ENCODE measurements around the gene RAB6B. TPM values are rescaled to one million over a fixed set of nuclear protein-coding genes. Genes with fewer than 3 reads are reported as not detected.

Gene RAB6B
- total RNA-seq, 6 experiments from 2014 or later = 0.09 to 0.60 (median 0.36) TPM

GRCh38 chr3:133943031-133943535 lies 47.4 kb upstream of the RAB6B start:
- no peaks in the 10 kb centered on the region for H3K36me3 ChIP-seq
- no peaks in the 10 kb centered on the region for H3K27me3 ChIP-seq
- DNase-seq (peak in 1 of 3 donors; percentile 16), ATAC-seq (no peak)
- TF ChIP-seq POLR2A (IDR thresholded peaks at IDR 0.05) (no peak), CTCF (IDR thresholded peaks at IDR 0.05) (no peak)
- H3K4me1 ChIP-seq = no peaks in the 10 kb centered on the region
- no peaks in the 10 kb centered on the region for H3K9me3 ChIP-seq
- no peak overlapping the region for H3K4me3 ChIP-seq
- intact Hi-C loops (cut with DNase I) = no loop called here
- 72% methylated on average over 2 of the region's 2 CpGs for WGBS (ENCODE audit: insufficient coverage, low coverage, low lambda C conversion rate, missing lambda C conversion rate)
- H3K27ac ChIP-seq = no peak overlapping the region

DNA sequence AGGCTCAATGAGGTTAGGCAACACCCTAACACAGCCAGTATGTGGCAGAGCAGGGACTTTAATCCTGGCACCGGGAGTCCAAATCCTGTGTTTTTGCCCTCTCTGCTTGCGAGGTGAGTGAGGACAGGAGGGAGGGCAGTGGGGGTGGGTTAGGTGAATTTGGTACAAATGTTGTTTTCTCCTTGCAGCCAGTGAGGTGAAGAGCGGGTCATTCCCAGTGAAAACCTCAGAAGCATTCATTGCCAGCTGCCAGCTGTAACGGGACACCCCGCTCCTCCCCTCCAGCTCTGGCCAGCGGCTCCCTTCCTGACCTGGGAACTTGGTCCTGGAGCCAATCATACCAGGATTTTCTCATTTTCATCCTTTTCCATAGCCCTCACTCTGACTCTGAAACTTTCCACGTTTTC lies 45.7 kb upstream of the RAB6B start:
- peak; percentile 34 to 76 (median 69) for DNase-seq
- intact Hi-C loops (cut with DNase I) = no loop called here
- WGBS (ENCODE audit: insufficient coverage, low coverage, low lambda C conversion rate, missing lambda C conversion rate) = 23% methylated on average over 4 of the region's 7 CpGs

GRCh38 chr3:133940536-133940935 lies 44.9 kb upstream of the RAB6B start:
- TF ChIP-seq CTCF (IDR thresholded peaks at IDR 0.05) (no peak), POLR2A (IDR thresholded peaks at IDR 0.05) (no peak)
- Histone ChIP-seq H3K27ac (no peak overlapping the region), H3K9me3 (no peaks in the 10 kb centered on the region), H3K4me1 (no peaks in the 10 kb centered on the region), H3K4me3 (no peak overlapping the region), H3K36me3 (no peaks in the 10 kb centered on the region), H3K27me3 (no peaks in the 10 kb centered on the region)
- no peak for DNase-seq
- intact Hi-C loops (cut with DNase I) = no loop called here
- WGBS (ENCODE audit: insufficient coverage, low coverage, low lambda C conversion rate, missing lambda C conversion rate) = 80% methylated on average over 1 of the region's 10 CpGs
- ATAC-seq = no peak

More for the DNA sequence above, 45.7 kb upstream of the RAB6B start:
- Histone ChIP-seq H3K4me3 (no peak overlapping the region), H3K36me3 (no peaks in the 10 kb centered on the region), H3K27ac (peak overlapping the region in 1 of 3 donors; percentile 8), H3K4me1 (no peaks in the 10 kb centered on the region), H3K9me3 (no peaks in the 10 kb centered on the region), H3K27me3 (no peaks in the 10 kb centered on the region)
- TF ChIP-seq CTCF (IDR thresholded peaks at IDR 0.05) (peak in 1 of 4 donors; percentile 8), POLR2A (IDR thresholded peaks at IDR 0.05) (no peak)
- peak; percentile 71 to 87 (median 82) for ATAC-seq

GRCh38 chr3:133939463-133939835 lies 43.8 kb upstream of the RAB6B start:
- no peaks in the 10 kb centered on the region for H3K27me3 ChIP-seq
- intact Hi-C loops (cut with DNase I) = no loop called here
- no peak for DNase-seq
- TF ChIP-seq CTCF (IDR thresholded peaks at IDR 0.05) (no peak), POLR2A (IDR thresholded peaks at IDR 0.05) (no peak)
- no CpG with 5 or more reads among the region's 1 CpG for WGBS (ENCODE audit: insufficient coverage, low coverage, low lambda C conversion rate, missing lambda C conversion rate)
- H3K27ac ChIP-seq = no peak overlapping the region
- H3K4me3 ChIP-seq = no peak overlapping the region
- no peaks in the 10 kb centered on the region for H3K9me3 ChIP-seq
- no peak for ATAC-seq
- H3K36me3 ChIP-seq = no peaks in the 10 kb centered on the region
- H3K4me1 ChIP-seq = no peaks in the 10 kb centered on the region

All from right lobe of liver (tissue), 6 donors.